Measurements from ENCODE around the gene CCDC70.
"Not testable (repeated sequence)": the region's sequence is repeated elsewhere in the genome, so short reads cannot be mapped to it uniquely, and the experiment has no call there.

CCDC70 gene

DNA sequence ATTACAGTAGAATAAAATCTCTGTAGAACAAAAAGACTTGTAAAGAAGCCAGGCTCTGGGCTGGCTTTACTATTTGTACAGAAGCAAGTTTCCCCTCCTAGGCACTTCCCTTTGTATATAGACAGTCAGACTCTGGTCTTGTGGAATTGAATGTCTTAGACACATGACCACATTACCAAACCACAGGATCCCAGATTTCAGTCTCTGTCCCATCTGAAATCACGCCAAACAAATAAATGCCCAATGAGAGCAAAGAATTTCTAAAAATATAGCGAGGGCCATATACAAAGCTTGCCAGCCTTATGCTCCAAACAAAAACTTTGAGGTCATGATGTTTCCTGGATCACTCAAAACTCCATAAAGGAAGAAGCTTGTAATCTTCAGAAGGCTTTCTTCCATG is 23.9 kb downstream of the CCDC70 start:
- no peak for DNase-seq
- no peak overlapping the region for H3K4me3 Mint-ChIP-seq
- CTCF ChIA-PET, result no interaction called here
- H3K27ac Mint-ChIP-seq, result no peak overlapping the region
- H3K4me1 Mint-ChIP-seq, result no peaks in the 10 kb centered on the region
- H3K9me3 Mint-ChIP-seq, result peaks cover 5% of the 10 kb centered on the region
- H3K27me3 Mint-ChIP-seq, result peaks cover 14% of the 10 kb centered on the region
- H3K36me3 Mint-ChIP-seq, result no peaks in the 10 kb centered on the region

DNA sequence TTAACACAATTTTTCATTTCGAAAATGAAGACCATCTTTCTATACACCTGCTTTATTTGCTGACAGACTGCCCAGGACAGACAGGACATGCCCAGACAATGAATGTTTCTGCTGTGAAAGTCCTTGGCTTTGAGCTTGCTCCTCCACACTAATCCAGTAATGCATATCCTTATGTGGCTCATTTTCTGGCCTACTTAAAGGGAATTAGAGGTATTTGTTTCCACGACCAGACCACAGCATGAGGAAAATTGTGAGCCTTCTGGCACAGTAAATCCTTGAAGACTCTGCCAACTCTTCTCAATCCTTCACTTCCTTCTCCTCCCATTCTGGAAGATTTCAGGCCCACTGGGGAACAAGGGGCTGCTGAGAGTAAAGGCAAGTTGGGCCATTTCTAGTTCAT is 25.7 kb downstream of the CCDC70 start:
- Mint-ChIP-seq H3K4me1 (no peaks in the 10 kb centered on the region), H3K9me3 (peaks cover 5% of the 10 kb centered on the region), H3K4me3 (no peak overlapping the region), H3K27me3 (peaks cover 30% of the 10 kb centered on the region), H3K36me3 (no peaks in the 10 kb centered on the region), H3K27ac (no peak overlapping the region)
- no peak for DNase-seq
- CTCF ChIA-PET, result interaction anchor here (0.8 kb wide), 1 partner anchor 19 kb away, joined by 3 read pairs; no protein-coding TSS in a partner anchor

DNA sequence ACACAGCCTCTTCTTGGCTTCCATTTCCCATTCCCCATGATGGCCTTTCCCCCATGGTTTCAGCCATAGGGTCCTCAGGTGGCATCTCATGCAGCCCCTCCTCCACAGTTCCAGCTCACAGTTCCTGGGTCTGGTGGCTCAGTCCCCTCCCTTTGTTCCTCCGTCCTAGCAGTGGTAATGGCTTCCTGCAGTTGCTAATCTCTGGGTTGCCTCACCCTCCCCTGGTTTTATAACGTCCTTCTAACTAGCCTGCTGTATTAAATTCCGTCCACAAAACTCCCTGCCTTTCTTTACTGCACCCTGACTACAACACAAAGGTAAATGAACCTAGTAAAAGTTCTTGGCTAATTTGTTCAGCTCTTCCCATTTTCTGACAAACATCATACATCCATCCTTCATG is 30.9 kb downstream of the CCDC70 start:
- no peak for DNase-seq
- Mint-ChIP-seq H3K27ac (no peak overlapping the region), H3K4me1 (peaks cover 4% of the 10 kb centered on the region), H3K9me3 (no peaks in the 10 kb centered on the region), H3K27me3 (peaks cover 43% of the 10 kb centered on the region), H3K36me3 (no peaks in the 10 kb centered on the region), H3K4me3 (no peak overlapping the region)
- CTCF ChIA-PET, result interaction anchor here (0.7 to 0.8 kb wide), 2 partner anchors 31 to 235 kb away, joined by 3 read pairs; no protein-coding TSS in a partner anchor

DNA sequence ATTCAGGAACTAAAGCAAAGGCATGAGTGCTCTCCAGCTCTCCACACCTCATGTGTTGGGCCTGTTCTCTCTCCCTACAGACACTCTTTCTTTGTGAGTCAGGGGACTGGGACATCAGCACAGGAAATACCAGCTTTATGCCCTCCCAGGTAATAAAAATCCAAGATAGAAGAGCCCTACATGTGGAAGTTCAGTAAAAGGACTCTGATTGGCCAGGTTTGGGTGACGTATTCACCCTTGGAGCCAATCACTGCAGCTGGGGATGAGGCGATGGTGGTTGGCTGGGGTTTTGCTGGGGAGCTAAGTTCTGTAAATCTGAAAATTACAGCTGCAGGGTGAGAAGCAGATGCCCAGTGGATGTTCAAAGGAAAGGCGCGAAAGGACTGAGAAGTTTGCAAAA is 32.5 kb downstream of the CCDC70 start:
- Mint-ChIP-seq H3K27ac (no peak overlapping the region), H3K36me3 (no peaks in the 10 kb centered on the region), H3K4me1 (peaks cover 4% of the 10 kb centered on the region), H3K9me3 (no peaks in the 10 kb centered on the region), H3K4me3 (no peak overlapping the region), H3K27me3 (peaks cover 46% of the 10 kb centered on the region)
- DNase-seq, result no peak
- CTCF ChIA-PET, result interaction anchor here (1.3 to 3.1 kb wide), 4 partner anchors 28 to 233 kb away, joined by 5 to 34 read pairs (median 15); partner anchors contain the start of gene NEK5

DNA sequence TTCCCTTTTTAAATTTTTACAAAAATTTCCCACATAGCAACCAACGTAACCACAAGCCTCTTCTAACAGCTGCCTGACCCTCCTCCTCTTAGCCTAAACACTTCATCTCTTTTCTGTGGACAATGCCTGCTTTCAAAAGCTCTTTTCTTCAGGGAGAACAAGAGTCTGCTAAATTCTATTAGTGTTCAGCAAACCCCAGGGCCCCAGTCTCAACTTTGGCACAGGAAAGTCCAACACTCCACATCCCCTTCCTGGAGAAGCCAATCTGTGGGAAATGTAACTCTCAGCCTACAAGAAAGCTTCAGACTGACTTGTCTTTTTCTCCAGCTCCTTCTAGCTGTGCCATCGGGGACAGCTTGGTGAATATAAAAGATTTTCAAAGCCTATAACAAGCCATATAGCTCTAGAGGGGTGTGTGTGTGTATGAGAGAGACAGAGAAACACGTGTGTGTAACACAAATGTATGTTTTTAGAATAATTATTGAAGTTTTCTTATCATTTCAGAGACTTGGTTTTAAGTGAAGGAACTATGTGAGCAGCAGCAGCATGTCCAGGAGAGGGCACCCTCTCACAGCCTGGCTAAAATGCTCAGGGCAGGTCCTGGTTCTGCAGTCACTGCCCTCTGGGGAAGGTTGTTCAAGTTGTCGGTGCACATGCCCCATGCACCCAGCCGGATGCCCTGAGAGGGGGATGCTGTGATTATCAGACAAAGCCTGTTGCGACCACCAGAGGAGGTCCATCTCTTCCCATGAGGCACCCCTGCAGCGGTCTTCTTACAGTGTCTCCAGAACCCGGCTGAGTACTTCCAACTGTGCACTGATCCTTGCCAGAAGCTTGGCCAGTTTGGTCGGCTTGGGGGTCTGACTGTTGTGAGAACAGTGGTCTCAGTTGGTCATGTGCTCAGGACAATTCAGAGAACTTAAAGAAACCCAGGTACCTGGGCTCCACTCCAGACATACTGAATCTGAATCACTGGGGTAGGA is 34.4 kb downstream of the CCDC70 start:
- no peaks in the 10 kb centered on the region for H3K36me3 Mint-ChIP-seq
- H3K4me3 Mint-ChIP-seq, result no peak overlapping the region
- peak; percentile 74 for DNase-seq
- H3K4me1 Mint-ChIP-seq, result peaks cover 4% of the 10 kb centered on the region
- no peak overlapping the region for H3K27ac Mint-ChIP-seq
- no peaks in the 10 kb centered on the region for H3K9me3 Mint-ChIP-seq
- CTCF ChIA-PET, result interaction anchor here (0.7 to 3.1 kb wide), 24 partner anchors 11 to 552 kb away, joined by 3 to 34 read pairs (median 4); partner anchors contain the start of gene NEK5
- peaks cover 35% of the 10 kb centered on the region for H3K27me3 Mint-ChIP-seq

DNA sequence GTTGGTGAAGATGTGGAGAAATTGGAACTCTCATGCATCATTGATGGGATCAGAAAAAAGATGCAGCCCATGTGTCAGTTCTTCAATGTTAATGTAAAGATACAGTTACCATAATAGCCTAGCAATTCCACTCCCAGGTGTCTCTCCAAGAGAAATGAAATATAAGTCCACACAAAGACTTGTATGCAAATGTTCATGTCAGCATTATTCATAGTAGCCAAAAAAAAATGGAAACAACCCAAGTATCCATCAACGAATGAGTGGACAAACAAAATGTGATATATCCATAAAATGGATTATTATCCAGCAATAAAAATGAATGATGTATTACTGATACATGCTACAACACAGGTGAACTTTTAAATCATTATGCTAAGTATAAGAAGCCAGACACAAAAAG is 38.7 kb downstream of the CCDC70 start:
- no peak for DNase-seq
- Mint-ChIP-seq H3K9me3 (no peaks in the 10 kb centered on the region), H3K27me3 (peaks cover 21% of the 10 kb centered on the region), H3K36me3 (no peaks in the 10 kb centered on the region), H3K27ac (no peak overlapping the region), H3K4me1 (peaks cover 18% of the 10 kb centered on the region), H3K4me3 (no peak overlapping the region)
- CTCF ChIA-PET, result no interaction called here

DNA sequence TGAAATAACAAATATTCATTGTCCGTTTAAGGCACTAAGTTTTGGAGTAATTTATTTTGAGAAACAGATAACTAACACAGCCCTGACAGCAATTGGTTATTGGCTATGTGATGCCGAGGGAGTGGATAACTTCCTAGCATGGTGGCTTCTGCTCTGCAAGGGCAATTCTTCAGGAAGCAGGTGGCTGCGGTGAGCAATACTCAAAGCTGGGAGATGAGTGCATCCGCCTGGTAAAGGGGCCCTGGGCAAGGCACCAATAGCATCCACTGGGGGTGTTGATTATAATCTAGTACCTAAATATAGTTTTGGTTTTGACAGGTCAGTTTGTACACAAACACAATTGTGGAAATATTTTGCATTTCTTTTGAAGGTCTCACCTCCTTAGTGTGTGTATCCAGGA is 41.0 kb downstream of the CCDC70 start:
- Mint-ChIP-seq H3K4me3 (no peak overlapping the region), H3K4me1 (peaks cover 14% of the 10 kb centered on the region), H3K27me3 (peaks cover 10% of the 10 kb centered on the region), H3K36me3 (no peaks in the 10 kb centered on the region), H3K9me3 (no peaks in the 10 kb centered on the region), H3K27ac (no peak overlapping the region)
- no peak for DNase-seq
- CTCF ChIA-PET, result no interaction called here

DNA sequence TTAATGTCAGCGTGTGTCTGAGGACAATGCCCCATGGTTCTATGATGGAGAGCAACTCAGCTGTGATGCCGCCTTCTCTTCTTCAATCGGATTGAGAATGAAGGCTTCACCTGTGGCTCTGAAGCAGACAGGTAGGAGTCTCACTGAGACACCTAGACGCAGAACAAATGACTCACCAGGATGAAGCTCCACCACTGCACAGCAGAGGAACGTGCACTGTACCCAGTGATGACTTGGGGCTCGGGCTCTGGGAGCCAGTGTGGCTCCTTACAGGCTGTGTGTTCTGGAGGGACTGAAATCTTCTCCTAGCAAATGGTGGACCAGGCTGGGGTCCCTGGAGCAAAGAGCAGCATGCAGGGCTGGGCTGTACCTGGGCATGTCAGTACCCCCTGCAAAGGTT is 44.0 kb downstream of the CCDC70 start:
- Mint-ChIP-seq H3K4me3 (no peak overlapping the region), H3K36me3 (no peaks in the 10 kb centered on the region), H3K9me3 (no peaks in the 10 kb centered on the region), H3K4me1 (peaks cover 24% of the 10 kb centered on the region), H3K27ac (no peak overlapping the region), H3K27me3 (peaks cover 6% of the 10 kb centered on the region)
- no peak for DNase-seq
- CTCF ChIA-PET, result interaction anchor here (2.2 kb wide), 1 partner anchor 10 kb away, joined by 6 read pairs; no protein-coding TSS in a partner anchor

DNA sequence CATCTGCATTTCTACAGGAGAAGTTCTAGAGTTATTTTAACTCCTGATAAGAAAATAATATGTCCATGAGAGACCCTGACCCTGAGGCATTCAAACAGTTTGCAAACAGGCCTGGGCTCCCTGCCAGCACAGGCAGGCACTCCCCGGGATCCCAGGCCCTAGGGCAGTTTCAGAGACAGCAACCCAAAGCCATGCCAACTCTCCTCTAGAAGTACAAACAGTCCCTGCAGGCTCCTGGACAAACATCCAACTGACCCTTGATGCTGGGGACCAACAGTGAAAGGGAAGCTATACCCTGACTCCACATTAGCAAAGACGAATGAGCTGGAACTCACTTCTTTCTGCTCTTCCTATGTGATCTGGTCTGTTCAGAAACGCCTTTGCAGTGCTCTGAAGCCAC is 44.8 kb downstream of the CCDC70 start:
- H3K36me3 Mint-ChIP-seq, result no peaks in the 10 kb centered on the region
- H3K4me1 Mint-ChIP-seq, result peaks cover 28% of the 10 kb centered on the region
- no peak overlapping the region for H3K27ac Mint-ChIP-seq
- H3K27me3 Mint-ChIP-seq, result peaks cover 3% of the 10 kb centered on the region
- CTCF ChIA-PET, result interaction anchor here (0.8 to 2.2 kb wide), 2 partner anchors 10 to 56 kb away, joined by 4 to 6 read pairs; no protein-coding TSS in a partner anchor
- H3K4me3 Mint-ChIP-seq, result no peak overlapping the region
- H3K9me3 Mint-ChIP-seq, result no peaks in the 10 kb centered on the region
- DNase-seq, result no peak

DNA sequence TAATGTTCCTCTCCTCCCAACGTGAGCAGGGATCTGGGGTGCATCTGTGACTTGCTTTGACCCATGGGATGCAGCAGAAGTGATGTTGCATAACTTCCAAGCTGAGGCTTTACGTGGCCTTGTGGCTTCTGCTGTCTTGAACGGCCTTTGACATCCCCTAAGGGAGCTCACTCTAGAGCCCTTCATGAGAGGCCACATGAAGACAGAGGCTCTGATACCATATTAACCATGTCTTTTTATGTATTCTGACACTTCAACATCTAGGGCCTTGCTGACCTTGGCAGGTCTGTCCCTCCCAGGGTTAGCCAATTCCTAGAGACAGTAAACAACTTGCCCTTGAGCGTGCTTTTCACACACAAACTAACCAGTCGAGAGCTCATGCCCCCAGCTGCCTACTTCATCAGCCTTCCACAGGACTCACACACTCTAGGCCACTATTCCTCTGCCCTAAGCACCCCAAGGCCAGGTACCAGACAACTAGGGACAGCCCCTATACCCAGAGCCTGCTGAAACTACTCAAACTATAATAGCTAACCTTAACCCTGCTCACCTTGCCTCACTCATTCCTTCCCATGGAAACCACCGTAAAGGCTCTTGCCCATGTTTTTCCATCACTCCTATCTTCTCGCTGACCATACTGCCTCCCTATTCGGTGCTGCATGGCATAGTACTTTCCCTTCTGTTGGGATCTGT is 45.4 kb downstream of the CCDC70 start:
- Mint-ChIP-seq H3K4me1 (peaks cover 31% of the 10 kb centered on the region), H3K27ac (no peak overlapping the region), H3K36me3 (no peaks in the 10 kb centered on the region), H3K9me3 (no peaks in the 10 kb centered on the region), H3K27me3 (no peaks in the 10 kb centered on the region), H3K4me3 (no peak overlapping the region)
- CTCF ChIA-PET, result interaction anchor here (0.8 to 2.2 kb wide), 3 partner anchors 11 to 57 kb away, joined by 3 to 6 read pairs (median 4); no protein-coding TSS in a partner anchor
- DNase-seq, result no peak

DNA sequence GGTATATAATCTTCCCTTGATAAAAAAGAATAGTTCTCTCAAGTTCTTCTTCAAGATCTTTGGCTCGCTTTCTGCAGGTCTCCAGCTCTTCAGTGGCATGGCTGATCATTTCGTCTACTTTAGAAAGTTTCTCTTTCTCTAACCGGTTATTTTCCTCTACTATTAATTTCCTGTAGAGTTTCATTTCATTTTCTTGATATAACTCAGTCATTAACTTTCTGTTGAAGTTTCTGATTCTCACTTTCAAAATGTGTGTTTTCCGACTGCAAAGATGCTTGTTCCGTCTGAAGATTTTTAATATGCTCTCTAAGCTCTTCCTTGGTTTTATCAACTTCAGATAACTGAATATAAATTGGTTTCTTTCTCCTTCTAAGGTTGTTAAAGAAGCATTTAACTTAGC is 47.5 kb downstream of the CCDC70 start:
- H3K27ac Mint-ChIP-seq, result peak overlapping the region; percentile 12
- DNase-seq, H3K27me3 Mint-ChIP-seq, H3K36me3 Mint-ChIP-seq, H3K9me3 Mint-ChIP-seq: not testable (repeated sequence)
- CTCF ChIA-PET, result interaction anchor here (1.0 kb wide), 1 partner anchor 13 kb away, joined by 3 read pairs; no protein-coding TSS in a partner anchor
- peak overlapping the region; percentile 7 for H3K4me3 Mint-ChIP-seq
- peaks cover 29% of the 10 kb centered on the region for H3K4me1 Mint-ChIP-seq

DNA sequence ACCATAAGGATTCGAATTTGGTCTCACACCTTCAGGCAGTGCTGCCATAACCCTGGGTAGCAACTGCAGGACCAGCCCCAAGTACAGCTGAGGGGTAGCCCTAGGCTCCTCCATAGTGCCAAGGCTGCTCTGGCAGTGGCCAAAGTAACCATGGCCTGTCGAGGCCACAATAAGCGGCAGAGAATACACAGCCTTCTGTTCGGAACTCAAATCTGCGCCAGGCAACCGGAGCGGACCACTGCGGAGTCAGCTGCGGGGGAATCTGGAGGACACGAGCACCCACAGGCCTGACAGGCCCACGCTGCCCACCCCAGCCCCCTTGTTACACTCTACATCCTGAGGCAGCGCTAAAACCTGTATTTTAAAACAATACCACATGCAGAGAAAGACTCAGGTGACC is 48.7 kb downstream of the CCDC70 start:
- H3K27ac Mint-ChIP-seq, result no peak overlapping the region

DNA sequence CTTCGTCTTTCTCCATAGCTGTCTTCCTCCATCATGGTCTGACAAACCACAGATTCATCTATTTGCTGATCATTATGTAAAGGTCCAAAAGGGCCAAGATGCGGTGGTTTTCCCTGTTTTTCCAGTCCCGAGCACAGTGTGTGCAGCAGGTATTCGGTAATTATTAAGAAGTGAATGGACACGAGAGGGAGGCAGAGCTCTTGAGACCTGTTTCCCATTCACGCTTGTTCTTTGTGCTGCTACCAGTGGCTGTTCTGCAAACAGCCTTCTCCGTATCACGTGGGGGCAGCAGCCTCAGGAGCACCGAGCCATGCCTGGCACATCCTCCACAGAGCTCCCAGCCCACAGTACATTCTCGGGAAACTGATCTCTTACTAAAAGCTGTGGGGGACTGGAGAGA is 50.3 kb downstream of the CCDC70 start:
- no peak for DNase-seq
- Mint-ChIP-seq H3K4me1 (peaks cover 25% of the 10 kb centered on the region), H3K27ac (no peak overlapping the region), H3K27me3 (peaks cover 6% of the 10 kb centered on the region), H3K36me3 (no peaks in the 10 kb centered on the region), H3K9me3 (no peaks in the 10 kb centered on the region), H3K4me3 (no peak overlapping the region)
- CTCF ChIA-PET, result interaction anchor here (1.0 to 1.1 kb wide), 2 partner anchors 10 to 16 kb away, joined by 4 read pairs; no protein-coding TSS in a partner anchor

More for the DNA sequence above, 48.7 kb downstream of the CCDC70 start:
- CTCF ChIA-PET, result no interaction called here
- Mint-ChIP-seq H3K4me3 (no peak overlapping the region), H3K27me3 (no peaks in the 10 kb centered on the region), H3K36me3 (no peaks in the 10 kb centered on the region), H3K9me3 (no peaks in the 10 kb centered on the region), H3K4me1 (peaks cover 25% of the 10 kb centered on the region)
- DNase-seq, result no peak

All from activated naive CD4-positive, alpha-beta T cell treated with anti-CD3 and anti-CD28 coated beads, Interleukin-2, amount 10 ng/mL, durations not matched to agents 7 days and 5 days (primary cell).